Neural crest cell (in vitro differentiated cells): Measurements from ENCODE around the gene PARVG. TPM values are rescaled to one million over a fixed set of nuclear protein-coding genes. Genes with fewer than 3 reads are reported as not detected.

Experiments used
- DNase-seq: peaks from one replicate; pipeline ENCODE4 v3.0.0; 2021; ENCODE audit warnings: low read depth, mixed read lengths, low spot score
- H3K27ac Mint-ChIP-seq: one replicate; pipeline ENCODE4 v1.8.0; 2021; ENCODE audit warnings: mild to moderate bottlenecking, mixed read lengths; ENCODE audit not compliant: unreplicated experiment
- H3K27me3 Mint-ChIP-seq: 2 replicates; pipeline ENCODE4 v1.8.0; 2021; ENCODE audit warnings: low read depth, mild to moderate bottlenecking, mixed read lengths
- H3K36me3 Mint-ChIP-seq: 2 replicates; pipeline ENCODE4 v1.8.0; 2021; ENCODE audit warnings: low read depth, mild to moderate bottlenecking, mixed read lengths
- H3K4me1 Mint-ChIP-seq: 2 replicates; pipeline ENCODE4 v1.8.0; 2021; ENCODE audit warnings: mixed read lengths
- H3K4me3 Mint-ChIP-seq: one replicate; pipeline ENCODE4 v1.8.0; 2021; ENCODE audit warnings: mild to moderate bottlenecking, mixed read lengths
- H3K9me3 Mint-ChIP-seq: 2 replicates; pipeline ENCODE4 v1.8.0; 2021; ENCODE audit warnings: mixed read lengths
- long read RNA-seq: library from polyadenylated mRNA; unstranded; transcript quantifications from one replicate; pipeline ENCODE4 v2.0.0, GENCODE V29; 2020
- total RNA-seq: library from RNA; stranded (reverse); gene quantifications from 2 replicates; pipeline ENCODE4 v1.2.1, GENCODE V29; 2021
- TF ChIP-seq, protein P1 (sequence below): fragments of 200-600 bp; sonication (generic); conservative IDR thresholded peaks from 2 replicates; pipeline ENCODE4 v1.5.0; 2021; ENCODE audit warnings: antibody characterized with exemption, mild to moderate bottlenecking

PARVG gene, protein sequence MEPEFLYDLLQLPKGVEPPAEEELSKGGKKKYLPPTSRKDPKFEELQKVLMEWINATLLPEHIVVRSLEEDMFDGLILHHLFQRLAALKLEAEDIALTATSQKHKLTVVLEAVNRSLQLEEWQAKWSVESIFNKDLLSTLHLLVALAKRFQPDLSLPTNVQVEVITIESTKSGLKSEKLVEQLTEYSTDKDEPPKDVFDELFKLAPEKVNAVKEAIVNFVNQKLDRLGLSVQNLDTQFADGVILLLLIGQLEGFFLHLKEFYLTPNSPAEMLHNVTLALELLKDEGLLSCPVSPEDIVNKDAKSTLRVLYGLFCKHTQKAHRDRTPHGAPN
- total RNA-seq: 0.14 and 0.23 TPM in 2 replicates
- long read RNA-seq: 0 reads

DNA sequence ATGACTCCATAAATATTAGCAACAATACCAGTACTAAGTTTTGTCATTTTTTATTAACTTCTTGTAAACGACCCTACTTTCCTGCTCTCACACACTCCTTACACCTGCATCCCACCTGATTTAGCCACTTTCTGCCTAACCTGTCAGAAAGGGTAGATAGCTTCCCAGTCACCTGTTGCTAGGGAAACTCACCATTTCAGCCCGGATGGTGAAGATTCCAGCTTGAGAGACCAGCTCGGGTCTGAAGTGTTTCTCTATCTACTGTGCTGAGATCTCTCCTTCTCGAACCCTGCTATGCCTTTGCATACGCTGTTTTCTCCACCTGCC, at the start of gene PARVG:
TSS of gene PARVG (plus strand) at position 220 of the 327 bp plus-strand sequence. CDS start 2,405 bp downstream, outside the sequence.
- H3K27ac Mint-ChIP-seq: no peak within 1 kb of the TSS
- no peak for DNase-seq
- no peaks in the 10 kb centered on the region for H3K27me3 Mint-ChIP-seq
- no peaks in the 10 kb centered on the region for H3K9me3 Mint-ChIP-seq
- TF ChIP-seq, protein P1, sequence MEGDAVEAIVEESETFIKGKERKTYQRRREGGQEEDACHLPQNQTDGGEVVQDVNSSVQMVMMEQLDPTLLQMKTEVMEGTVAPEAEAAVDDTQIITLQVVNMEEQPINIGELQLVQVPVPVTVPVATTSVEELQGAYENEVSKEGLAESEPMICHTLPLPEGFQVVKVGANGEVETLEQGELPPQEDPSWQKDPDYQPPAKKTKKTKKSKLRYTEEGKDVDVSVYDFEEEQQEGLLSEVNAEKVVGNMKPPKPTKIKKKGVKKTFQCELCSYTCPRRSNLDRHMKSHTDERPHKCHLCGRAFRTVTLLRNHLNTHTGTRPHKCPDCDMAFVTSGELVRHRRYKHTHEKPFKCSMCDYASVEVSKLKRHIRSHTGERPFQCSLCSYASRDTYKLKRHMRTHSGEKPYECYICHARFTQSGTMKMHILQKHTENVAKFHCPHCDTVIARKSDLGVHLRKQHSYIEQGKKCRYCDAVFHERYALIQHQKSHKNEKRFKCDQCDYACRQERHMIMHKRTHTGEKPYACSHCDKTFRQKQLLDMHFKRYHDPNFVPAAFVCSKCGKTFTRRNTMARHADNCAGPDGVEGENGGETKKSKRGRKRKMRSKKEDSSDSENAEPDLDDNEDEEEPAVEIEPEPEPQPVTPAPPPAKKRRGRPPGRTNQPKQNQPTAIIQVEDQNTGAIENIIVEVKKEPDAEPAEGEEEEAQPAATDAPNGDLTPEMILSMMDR: no peak
- H3K4me1 Mint-ChIP-seq: peaks cover 6% of the 10 kb centered on the region
- H3K36me3 Mint-ChIP-seq: no peaks in the 10 kb centered on the region
- no peak within 1 kb of the TSS for H3K4me3 Mint-ChIP-seq

DNA sequence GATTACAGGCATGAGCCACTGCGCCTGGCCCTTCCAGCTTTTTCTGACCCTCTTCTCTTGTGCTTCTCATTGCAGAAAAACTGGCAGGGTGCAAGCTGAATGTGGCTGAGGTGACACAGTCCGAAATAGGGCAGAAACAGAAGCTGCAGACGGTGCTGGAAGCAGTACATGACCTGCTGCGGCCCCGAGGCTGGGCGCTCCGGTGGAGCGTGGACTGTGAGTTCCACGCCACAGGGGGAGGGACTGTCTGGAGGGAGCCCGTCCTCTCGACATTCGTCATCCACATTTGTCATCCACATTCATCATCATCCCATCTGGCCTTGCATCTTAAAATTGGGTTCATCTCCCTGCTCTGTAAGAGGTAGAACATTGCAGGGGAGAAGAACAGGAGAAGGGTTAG, 49.3 kb upstream of the PARVG start:
- Mint-ChIP-seq H3K36me3 (peaks cover 12% of the 10 kb centered on the region), H3K4me1 (peaks cover 16% of the 10 kb centered on the region), H3K4me3 (no peak overlapping the region), H3K27me3 (no peaks in the 10 kb centered on the region), H3K27ac (no peak overlapping the region), H3K9me3 (peaks cover 8% of the 10 kb centered on the region)
- DNase-seq: no peak
- TF ChIP-seq, protein P1: no peak

DNA sequence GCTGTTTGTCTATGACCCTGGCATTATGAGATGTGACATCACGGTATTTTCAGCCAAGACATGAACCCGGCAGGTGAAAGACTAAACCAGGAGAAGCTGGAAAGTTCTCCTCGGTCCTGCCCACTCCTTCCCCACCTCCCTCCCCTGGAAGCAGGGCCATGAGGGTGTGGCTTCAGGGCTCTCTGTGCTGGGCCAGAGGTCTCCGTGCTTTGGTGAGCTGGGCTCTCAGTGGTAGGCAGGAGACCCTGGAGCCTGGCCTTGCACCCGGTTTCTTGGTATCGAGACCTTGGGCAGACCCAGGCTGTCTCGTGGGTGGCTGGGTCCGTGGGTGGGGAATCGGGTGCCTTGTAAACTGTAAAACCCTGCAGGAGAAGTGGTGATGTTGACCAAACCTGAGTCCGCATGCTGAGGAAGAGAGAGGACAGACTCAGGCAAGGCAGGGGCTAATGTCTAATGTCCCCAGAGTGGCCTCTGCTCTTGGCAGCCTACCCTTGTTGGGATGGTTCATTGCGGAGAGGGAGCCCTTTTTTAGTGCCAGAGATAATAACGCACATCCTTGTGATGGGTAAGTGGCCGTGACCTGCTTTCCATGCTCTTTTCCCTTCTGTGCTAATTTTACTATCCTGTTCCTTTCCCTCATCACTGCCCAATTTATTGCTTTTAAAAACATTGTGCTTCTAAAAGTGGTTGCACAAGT, 48.6 kb upstream of the PARVG start:
- no peak for DNase-seq
- Mint-ChIP-seq H3K27me3 (no peaks in the 10 kb centered on the region), H3K9me3 (peaks cover 6% of the 10 kb centered on the region), H3K4me1 (peaks cover 16% of the 10 kb centered on the region), H3K27ac (no peak overlapping the region), H3K4me3 (no peak overlapping the region), H3K36me3 (peaks cover 17% of the 10 kb centered on the region)
- TF ChIP-seq, protein P1: no peak

DNA sequence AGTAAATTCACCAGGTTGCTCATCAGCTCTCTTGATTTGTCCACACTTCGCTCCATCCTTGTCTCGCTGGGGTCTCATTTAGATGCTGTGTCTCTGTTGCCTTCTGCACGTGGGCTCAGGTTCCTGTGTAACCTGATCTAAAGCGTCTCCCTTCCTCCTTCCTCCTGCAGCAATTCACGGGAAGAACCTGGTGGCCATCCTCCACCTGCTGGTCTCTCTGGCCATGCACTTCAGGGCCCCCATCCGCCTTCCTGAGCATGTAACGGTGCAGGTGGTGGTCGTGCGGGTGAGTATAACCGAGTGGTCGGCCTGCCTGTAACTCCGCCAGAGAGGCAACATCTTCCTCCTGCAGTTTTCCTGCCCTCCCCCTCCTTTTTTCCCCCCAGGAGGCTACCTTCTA, 48.0 kb upstream of the PARVG start:
- no peak for DNase-seq

DNA sequence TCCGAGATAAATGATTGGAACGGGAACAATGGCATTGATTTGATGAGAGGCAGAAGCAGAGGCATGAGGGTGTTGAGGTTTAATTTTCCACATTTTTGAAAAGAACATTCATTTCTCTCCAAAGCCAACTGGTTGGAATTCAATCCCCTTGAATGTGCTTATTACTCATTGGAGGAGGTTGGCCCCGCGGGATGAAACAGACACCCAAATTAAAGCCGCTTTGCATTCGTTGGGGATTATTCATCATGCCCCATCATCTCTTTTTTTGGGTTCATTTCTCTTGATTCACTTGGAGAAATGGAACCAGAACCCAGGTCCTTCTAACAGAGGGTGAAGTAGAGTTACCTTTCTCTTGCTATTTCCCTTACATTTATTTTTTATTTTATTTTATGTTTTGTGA, 47.6 kb upstream of the PARVG start:
- no peak overlapping the region for H3K4me3 Mint-ChIP-seq
- peaks cover 16% of the 10 kb centered on the region for H3K4me1 Mint-ChIP-seq
- DNase-seq: no peak
- TF ChIP-seq, protein P1: no peak
- peaks cover 13% of the 10 kb centered on the region for H3K36me3 Mint-ChIP-seq
- no peaks in the 10 kb centered on the region for H3K27me3 Mint-ChIP-seq
- peaks cover 3% of the 10 kb centered on the region for H3K9me3 Mint-ChIP-seq
- no peak overlapping the region for H3K27ac Mint-ChIP-seq

More for the DNA sequence above, 48.0 kb upstream of the PARVG start:
- H3K27ac Mint-ChIP-seq: no peak overlapping the region
- no peak overlapping the region for H3K4me3 Mint-ChIP-seq
- no peaks in the 10 kb centered on the region for H3K27me3 Mint-ChIP-seq
- TF ChIP-seq, protein P1: no peak
- peaks cover 13% of the 10 kb centered on the region for H3K36me3 Mint-ChIP-seq
- H3K9me3 Mint-ChIP-seq: peaks cover 3% of the 10 kb centered on the region
- H3K4me1 Mint-ChIP-seq: peaks cover 16% of the 10 kb centered on the region
